GM18867 (cell line): ENCODE data around the gene SLITRK3.
"Not testable (repeated sequence)": the region's sequence is repeated elsewhere in the genome, so short reads cannot be mapped to it uniquely, and the experiment has no call there.

Experiments used
- ATAC-seq: cut with Tn5 transposase; IDR thresholded peaks from one replicate; pipeline ENCODE4 v1.9.1; 2021; ENCODE audit warnings: mild to moderate bottlenecking, moderate library complexity; ENCODE audit not compliant: unreplicated experiment

The SLITRK3 gene

DNA sequence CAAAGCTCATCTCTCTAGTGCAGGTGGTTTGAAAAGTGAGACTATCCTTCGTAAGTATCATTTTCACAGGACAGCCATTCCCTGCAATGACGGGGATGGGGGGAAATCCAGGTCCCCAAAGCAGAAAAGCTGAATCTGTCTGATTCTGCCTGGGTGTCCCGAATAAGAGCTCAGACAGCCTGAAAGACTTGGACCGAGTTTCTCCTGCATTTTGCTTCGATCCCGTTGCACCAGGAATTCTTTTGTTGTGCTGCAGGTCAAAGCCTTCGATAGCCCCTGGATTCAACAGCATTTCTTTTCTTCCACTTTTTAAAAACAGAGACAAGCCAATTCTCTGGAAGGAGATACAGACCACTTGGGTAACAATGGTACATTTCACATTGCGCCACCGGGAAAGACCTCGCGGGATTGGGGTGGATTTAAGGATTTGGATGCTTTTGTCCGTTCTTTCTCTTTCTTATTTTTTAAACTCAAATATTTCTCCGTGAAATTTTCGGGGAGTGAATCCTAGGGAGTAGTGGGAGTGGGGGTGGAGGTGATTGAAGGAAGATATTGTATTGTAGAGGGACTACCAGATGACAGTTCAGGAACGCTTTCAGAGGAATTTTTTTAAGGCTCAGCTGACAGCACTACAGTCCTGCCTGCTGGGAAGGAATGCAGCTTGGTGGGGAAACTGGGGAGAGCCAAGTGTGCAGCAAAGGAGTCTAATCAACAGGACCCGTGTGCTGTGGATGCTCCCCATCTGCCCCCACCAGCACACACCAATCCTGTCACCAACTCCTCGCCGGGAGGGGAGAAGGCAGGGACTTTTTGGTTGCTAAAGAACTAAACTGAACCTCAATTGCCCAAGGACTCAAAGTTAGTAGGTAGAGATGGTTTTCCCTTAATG lies 2.6 kb downstream of the SLITRK3 start:
- no peak for ATAC-seq

DNA sequence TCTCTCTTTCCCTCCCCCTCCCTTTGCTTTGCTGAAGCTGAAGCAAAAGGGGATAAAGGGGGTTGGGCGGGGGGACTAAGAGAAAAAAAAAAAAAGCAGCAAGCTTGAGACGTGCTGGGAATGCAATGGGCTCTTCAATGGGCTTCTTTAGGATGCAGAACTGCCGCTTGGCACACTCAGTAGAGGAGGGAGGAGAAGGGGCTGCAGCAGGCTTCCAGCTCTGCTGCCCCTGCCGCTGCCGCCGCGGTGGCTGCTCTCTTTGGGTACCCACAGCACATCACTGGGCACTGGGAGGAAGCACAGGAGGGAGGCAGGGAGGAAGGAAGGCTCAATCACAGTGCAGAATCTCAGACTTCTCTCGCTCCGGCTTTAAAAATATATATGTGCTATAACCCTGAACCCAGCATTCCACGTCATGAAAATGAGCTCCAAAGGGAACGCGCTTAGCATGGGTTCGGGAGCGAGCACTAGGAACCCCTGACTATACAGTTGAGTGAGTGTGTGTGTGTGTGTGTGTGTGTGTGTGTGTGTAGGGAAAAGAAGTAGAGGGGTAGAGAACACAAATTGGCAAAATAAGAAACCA lies 3.5 kb downstream of the SLITRK3 start:
- no peak for ATAC-seq

DNA sequence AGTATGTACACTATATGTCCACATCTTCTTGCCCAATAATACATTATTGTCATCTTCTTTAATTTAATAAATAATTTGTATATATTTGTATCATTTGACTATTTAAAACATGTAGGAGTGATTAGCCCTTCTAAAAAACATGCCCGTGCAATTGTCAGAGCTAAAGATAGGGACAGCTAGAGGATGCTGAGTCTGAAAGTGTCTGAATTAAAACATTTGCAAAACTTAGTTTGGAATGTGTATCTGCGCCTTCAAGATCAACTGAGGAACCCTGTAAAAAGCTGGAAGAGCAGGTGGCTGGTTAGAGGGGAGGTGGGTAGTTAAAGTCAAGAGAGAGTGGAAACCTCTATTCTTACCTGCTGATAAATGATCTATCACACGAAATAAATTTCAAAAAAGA lies 4.7 kb downstream of the SLITRK3 start:
- ATAC-seq = no peak

DNA sequence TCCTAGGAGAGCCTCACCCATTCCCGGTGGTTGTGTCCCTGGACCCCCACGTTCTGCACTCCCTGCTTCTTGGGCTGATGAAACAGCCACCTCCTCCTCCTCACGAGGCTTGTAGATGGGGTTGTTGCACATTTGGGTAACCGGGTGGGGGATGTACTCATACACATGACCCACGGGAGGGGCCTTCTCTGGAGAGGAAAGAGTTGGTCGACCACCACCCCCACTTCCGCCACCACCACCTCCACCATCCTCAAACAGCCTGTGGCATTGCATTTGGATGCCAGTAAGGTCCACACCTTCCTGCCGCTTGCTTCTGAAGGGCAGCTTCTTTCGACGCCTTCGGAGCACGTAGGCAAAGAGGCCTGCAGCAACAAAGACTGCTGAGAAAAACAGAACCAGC lies 7.7 kb downstream of the SLITRK3 start:
- ATAC-seq = no peak

DNA sequence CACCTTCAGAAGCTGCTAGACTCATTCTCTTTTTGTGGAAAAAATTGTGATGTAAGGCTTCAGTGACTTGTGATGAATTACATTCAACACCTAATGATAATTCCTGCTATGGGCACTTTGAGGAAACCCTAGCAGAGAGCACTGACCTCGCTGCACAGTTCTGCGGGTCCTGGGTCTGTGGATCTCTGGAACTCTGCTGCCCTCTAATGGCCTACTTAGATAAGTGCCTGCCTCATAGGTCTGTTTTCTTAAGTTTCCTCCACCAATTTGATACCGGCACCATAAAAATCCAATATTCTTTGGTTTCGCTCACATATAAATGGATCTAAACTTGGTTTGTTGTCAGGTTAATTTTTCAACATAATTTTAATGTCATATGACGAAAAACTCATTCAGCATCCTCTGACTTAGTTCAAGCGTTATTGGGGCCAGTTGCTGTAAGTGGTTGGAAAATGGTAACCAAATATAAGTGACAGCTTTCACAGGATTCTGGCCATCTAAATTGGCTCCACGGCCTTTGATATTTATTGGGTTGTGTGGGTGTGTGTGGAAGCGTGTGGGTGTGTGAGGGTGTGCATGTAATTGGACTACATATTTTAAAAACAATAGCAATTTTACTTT lies 10.4 kb downstream of the SLITRK3 start:
- ATAC-seq = peak; percentile 96

DNA sequence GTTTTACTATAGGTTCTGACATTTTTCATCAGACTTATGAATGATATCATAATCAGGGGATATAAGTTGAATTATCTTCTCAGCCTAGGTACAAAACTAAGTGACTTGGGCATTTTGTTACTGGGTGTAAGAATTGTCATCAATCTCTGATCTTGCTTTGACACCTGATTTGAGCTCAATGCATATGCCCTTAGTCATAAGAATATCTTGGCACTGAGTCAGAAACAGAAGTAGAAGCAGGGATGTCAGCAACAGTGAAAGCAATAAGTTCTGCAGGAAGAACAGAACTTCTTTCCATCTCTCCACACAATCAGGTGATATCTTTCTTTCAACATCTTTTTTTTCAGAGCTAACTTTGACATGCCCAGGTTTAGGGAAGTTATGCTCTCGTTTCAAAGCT lies 14.6 kb downstream of the SLITRK3 start:
- ATAC-seq = no peak

DNA sequence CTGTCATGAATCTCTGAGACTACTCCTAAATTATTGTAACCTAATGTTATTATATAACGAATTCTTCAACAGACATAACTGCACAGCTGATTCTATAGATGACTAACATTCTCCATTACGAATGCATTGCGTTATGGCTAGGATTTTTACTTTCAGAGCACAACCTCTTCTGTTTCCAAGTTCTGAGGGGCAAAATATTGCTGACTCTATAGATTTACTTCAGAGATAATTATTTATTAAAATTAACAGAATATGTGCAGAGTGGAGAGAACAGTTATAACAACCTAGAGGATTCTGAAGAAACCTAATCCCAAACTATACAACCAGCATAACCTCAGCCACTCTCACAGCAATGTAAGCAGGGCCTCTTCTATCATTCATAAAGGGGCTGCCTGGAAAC lies 25.9 kb downstream of the SLITRK3 start:
- ATAC-seq = no peak

DNA sequence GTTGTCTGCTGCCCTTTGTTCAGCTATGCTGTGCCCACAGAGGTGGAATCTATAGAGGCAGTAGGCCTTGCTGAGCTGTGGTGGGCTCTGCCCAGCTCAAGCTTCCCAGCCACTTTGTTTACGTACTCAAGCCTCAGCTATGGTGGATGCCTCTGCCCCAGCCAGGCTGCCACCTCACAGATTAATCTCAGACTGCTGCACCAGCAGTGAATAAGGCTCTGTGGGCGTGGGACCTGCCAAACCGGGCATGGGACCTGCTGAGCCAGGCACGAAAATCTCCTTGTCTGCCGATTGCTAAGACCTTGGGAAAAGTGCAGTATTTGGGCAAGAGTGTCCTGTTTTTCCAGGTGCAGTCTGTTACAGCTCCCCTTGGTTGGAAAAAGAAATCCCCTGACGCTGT lies 26.8 kb downstream of the SLITRK3 start:
- no peak for ATAC-seq

DNA sequence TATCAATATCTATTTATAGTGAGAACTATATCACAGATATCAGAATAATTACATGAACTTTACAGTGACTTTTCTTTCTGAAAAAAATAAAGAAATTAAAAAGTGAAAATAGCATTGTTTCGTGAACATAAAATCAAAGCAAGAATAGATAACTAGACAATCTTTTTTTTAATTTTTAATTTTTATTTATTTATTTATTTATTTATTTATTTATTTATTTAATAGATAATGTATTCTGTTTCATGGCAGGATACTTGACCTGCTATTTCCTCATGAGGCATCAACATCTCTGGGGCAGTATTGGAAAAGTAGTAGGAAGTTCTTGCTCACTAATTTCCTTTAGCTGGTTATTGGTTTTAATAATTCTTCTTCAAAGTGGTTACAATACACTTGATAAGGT lies 33.3 kb downstream of the SLITRK3 start:
- no peak for ATAC-seq

DNA sequence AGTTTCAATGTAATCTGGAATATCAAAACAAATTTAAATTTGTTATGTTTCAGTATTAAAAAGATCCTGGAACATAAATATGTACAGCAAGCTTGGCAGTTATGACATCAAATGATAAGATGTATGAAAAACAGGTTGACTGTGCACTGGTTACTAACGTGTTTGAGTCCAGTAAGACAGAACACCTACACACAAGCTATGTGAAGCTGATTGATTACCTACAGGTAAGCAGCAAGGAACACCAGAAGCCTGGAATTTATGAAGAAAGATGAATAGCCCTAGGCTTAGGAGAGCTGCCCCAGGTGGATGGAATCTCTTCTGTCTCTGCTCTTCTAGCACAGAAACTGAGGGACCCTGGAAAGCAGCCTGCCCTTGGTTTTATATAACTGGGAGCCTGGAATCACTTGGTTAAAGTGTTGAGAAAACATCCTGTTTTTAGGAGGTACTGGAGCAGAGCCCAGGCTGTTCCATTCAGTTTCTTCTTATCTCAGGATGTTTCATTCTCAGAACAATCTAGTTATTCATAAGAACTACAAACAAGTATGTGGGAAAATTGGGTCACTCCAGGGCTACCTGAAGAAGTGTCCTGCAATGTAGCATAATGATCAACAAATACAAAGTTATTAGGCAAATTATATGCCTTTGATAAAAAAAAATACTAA lies 36.3 kb downstream of the SLITRK3 start:
- ATAC-seq = no peak

DNA sequence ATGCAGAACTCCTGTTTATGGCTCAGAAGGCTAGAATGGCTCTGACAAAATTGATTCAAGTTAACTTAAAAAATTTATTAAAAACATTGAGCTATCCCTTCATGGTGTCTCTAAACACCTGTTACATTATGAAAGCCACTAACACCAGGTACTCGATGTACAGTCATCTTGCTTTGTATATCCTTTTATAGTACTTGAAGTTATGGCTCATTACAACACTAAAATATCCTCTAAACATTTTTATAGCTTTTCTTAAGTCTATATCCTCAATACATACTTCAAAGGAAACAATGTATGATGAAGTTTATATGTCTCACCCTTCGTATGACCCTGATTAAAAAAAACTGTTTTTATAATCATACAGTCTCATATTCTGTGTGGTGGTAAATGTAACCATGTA lies 38.2 kb downstream of the SLITRK3 start:
- no peak for ATAC-seq

DNA sequence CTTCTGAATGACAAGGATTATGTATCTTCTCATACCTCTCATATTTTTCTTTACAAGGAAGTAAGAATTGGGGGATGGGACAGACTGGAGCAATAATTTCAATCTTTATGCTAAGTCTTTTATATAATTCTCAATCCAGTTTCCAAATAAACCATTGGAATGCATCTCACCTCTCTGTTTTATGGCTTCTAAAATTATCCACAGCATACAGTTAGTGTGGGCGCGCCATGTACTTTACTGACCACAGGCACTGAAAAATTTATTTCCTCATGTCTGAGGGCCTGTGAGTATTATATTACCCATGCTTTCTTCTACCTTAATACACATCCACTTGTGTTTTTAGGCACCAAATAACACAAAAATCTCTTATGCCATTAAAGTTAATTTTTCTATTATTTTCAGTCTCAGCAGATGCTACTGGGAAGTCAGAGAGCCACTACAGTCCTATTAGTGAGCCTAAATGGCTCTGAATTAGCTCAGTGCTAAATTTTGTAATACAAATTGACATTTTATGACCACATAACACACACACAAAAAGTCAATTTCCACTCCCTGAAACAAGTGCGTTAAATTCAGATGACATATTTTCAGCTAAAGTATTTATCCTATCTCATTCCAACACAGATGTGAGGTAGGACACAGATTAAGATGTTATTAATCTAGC lies 39.3 kb downstream of the SLITRK3 start:
- no peak for ATAC-seq

DNA sequence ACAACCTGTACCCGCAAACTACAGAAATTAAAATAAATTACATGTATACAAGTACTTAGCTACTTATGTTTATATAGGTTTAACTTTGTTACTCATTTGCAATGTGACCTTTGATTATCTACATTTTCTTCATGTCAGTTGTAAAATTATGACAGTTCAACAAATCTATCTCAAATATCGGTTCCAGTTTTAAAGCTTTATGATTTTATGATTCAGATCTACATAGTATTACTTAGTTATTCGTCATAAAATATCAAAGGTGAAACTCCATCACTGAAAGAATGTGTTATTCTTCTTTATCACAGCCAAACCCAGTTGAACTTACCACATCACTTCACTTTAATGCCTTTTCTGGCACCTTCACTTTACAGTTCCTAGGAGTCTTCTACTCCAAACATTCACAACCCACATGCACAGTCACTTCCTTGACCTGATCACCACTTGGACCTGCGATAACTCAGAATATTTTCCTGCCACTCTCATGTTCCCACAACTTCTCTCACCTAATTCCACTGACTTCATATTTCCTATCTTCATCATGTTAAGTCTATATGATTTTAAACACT lies 47.2 kb downstream of the SLITRK3 start:
- no peak for ATAC-seq

DNA sequence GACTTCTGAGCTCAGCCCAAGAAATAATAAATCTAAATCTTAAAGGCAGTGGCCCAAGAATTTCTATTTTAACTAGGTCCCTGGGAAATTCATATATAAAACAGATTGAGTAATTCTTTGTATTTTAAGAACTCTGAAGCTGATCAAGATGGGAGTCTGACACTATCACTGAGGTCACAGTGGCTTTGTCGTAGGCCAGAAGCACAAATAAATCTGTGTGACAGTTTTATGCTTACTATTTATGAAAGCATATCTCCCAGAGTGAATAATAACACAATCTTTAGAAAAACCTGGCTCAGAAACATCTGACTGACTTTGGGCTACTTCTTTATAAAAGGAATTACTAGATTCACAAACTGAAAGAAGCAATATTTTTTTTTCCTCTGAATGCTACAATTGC lies 51.9 kb downstream of the SLITRK3 start:
- ATAC-seq = no peak

DNA sequence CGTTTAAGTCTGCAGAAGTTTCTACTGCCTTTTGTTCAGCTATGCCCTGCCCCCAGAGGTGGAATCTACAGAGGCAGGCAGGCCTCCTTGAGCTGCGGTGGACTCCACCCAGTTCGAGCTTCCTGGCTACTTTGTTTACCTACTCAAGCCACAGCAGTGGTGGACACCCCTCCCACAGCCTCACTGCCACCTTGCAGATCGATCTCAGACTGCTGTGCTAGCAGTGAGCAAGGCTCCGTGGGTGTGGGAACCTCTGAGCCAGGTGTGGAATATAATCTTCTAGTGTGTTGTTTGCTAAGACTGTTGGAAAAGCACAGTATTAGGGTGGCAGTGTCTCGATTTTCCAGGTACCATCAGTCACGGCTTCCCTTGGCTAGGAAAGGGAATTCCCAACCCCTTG lies 56.3 kb downstream of the SLITRK3 start:
- not testable (repeated sequence) for ATAC-seq
